ENCODE measurements around the gene SLC45A3.
"Not testable (repeated sequence)": the region's sequence is repeated elsewhere in the genome, so short reads cannot be mapped to it uniquely, and the experiment has no call there.

The SLC45A3 gene, protein sequence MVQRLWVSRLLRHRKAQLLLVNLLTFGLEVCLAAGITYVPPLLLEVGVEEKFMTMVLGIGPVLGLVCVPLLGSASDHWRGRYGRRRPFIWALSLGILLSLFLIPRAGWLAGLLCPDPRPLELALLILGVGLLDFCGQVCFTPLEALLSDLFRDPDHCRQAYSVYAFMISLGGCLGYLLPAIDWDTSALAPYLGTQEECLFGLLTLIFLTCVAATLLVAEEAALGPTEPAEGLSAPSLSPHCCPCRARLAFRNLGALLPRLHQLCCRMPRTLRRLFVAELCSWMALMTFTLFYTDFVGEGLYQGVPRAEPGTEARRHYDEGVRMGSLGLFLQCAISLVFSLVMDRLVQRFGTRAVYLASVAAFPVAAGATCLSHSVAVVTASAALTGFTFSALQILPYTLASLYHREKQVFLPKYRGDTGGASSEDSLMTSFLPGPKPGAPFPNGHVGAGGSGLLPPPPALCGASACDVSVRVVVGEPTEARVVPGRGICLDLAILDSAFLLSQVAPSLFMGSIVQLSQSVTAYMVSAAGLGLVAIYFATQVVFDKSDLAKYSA

DNA sequence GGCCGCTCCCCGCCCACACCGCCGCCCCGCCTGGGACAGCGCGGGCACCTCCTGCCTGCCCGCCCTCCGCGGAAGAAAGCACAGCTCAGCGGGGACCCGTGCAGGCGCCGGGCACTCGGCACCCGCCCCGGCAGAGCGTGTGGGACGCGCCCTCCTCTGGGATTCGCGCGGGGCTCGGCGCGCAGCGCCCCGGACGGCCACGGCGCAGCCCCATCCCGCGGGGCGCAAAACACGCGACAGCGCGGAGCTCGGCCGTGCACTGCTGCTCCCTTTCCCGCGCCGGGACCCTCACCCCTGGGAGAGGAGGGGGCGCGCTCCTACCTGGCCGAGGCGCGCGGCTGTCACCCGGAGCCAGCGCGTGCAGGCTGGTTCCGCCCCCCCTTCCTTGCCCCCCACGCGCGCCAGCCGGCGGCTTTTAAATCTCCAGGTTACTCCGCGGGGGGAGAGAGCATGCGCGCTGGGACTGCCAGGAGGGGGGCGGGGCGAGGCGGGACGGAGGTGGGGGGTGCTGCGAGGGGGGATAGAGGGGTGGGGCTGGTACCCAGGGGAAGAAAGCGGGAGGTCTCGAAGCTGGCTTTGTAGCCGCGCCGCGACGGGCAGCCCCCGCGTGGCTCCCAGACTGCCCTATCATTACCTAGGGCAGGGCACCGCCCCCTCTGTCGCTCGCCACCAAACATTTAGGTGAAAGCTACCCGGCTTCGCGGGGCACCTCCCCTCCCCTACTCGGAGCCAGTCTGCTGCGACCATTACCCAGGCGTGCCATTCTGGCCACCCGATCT, at the start of gene SLC45A3:
Gene SLC45A3, minus strand, starts transcription at position 437 of the 779 bp plus-strand sequence. CDS start 15,853 bp downstream, outside the sequence.
- no peak for DNase-seq

DNA sequence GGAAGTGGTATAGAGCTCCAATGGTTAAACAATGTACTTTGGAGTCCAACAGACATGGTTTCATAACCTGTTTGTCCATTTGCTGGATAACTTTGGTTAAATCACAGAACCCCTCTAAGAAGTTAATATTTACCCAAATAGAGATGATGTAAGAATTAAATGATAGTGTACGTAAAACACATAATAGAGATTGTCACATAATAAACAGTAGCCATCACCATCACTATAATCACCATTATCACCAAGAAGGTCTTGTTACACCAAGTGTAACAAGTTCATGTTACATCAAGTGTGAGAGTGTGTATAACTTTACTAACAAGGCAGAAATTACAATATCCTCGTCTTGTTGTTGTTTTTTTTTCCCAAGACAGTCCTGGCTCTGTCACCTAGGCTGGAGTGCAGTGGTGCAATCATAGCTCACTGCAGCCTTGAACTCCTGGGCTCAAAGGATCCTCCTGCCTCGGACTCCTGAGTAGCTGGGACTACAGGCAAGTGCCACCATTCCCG, 46.4 kb upstream of the SLC45A3 start:
- no peak for DNase-seq

DNA sequence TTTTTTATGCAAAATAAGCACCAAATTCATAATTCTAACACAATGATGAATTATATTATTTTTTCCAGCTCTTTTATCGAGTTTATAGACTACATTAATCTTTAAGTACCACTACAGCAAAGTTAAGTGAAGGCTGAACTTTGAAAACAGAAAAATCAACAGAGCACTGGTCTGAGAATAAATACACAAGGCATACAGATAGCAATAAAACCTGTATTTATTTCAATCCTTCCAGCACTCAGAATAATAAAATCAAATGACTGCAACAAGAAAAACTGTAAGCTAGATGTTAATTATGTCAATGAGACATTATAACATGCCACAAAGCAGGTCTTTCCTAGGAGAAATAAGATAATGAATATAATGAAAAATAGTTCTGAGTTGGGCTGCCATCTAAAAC, 45.2 kb upstream of the SLC45A3 start:
- DNase-seq: no peak

DNA sequence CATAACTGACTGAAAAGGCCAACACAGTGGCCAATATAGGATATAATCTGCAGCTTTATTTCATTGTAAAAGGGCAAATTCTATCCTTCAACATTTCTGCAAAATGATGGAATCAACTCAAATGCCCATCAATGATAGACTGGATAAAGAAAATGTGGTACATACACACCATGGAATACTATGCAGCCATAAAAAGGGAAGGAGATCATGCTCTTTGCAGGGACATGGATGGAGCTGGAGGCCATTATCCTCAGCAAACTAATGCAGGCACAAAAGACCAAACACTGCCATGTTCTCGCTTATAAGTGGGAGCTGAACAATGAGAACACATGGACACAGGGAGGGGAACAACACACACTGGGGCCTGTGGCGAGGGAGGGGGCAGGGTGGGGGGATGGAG, 40.4 kb upstream of the SLC45A3 start:
- DNase-seq: not testable (repeated sequence)

DNA sequence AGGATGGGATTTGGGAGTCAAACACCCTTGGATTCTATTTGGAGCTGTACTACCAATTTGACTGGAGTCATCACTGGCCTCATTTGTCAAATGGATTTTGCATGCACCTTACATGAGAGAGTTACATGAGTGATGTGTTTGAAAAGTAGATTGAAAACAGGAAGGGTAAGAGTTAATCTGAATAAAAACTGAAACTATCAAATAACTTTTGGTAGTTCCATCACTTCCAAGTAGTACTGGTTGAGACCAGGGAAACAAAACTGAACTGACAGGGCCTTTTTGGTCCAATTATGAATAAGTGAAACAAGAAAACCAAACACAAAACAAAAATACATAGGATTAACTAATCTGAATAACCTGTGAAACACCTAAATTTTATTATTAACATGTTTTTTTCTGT, 39.5 kb upstream of the SLC45A3 start:
- no peak for DNase-seq

DNA sequence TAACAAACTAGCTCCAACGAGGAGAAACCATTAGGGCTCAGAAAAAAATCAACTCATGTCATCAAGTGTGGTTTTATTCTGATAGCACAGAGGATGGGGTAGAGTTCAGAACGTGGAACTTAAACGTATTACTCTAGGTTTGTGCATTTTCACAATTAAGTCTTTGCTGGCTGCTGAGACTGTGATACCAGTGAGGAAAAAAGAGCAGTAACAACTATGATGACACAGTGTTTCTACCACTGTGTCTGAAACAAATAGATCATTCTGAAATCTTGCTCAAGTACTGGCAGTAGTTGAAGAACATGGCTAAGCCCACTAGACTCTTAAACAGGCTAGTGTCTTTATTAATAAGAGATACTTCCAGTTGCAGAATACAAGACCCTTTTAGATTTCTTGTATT, 38.7 kb upstream of the SLC45A3 start:
- DNase-seq: no peak

DNA sequence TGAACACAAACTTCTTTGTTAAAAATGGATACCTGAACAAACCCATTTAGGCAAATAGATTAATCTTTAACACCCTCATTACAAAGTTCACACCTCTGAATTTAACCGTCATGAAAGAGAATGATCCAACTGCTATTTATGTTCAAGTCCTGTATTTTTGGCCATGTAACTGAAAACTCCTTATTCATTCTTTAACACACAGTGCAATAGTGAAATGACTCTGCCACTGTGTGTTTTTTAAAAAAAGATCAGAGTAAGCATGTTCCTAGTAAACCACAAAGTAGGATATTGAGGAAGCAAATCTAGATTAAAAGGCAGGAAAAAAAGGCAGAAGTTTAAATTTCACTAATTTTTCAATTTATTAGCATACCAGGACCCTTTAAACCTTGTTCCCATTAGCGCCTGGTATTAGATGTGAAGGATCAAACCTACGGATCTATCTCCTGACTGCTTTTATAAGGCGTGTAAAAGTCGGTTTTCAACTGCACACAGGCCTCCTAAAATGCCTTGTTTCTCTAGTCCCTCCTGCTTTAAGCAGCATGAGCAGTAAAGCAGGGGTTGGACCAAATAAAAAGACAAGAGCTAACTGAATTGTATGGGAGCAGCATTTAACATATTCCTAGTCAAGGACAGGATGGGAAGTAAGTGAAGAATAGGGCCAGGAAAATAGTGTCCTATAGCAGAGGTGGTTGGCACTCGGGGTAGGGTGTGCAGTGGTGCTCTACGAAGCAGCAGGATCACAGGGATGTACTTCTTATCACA, 36.2 kb upstream of the SLC45A3 start:
- DNase-seq: no peak

DNA sequence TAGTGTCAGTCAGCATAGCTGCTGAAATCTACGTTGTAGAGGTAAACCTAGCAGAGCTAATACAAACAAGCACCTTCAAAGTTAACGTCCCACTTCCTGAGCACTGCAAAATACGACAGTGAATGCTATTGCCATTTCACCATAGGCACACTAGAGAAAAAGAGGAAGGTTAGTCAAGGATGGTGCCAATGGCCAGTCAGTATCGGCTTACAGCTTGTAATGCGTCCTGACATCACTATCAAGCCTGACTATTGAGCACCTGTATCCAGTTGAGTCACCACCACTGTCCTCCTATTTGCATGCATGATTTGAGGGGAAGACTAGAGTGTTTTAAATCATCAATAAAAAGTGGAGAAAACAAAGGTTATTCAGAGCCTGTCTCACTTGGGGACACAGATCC, 35.3 kb upstream of the SLC45A3 start:
- no peak for DNase-seq

DNA sequence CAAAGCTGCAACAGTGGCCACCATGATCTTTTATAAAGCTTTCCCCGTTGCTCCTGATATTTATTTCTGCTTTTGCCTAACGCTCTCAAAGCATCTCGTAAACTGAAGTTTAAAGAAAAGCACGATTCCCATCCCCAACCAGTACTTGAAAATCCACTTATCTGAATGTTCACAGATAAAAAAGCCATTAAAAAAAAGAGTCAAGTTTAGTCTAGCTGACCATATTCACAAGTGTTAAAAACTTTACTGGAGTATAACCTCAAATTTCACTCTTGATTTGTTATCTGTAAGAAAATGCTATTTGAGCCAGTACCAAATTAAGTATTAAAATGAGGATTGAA, 34.6 kb upstream of the SLC45A3 start:
- DNase-seq: no peak

DNA sequence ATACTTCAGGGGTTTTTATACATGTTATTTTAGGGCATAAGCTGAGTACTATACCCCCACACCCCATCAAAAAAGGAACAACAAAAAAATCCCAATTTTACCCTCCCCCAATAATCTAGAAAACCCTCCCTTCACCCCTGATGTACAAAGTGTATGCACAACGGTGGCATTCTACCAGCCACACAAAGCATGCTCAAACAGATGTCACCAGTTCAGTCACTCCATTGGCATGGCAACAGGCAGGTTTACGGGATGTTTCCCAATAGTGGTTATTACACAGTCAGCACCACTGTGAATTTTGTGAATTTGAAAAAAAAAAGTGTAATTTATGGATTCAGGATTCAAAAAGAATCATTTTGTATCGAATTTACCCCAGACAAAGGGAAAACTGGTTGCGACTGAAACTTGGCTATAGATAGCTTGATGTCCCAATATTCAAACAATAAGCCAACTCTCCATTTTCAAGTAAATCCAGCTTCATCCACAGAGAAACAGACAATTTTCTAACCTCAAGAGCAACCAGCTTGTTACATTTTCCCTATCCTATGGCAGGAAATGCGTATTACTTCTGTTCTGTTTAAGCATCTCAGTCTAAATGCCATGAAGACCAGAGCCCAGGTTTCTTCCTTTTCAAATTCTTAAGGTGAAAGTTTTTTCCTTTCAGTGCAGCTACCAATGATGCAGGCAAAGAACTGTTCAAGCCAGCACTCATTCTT, 34.0 kb upstream of the SLC45A3 start:
- DNase-seq: no peak

DNA sequence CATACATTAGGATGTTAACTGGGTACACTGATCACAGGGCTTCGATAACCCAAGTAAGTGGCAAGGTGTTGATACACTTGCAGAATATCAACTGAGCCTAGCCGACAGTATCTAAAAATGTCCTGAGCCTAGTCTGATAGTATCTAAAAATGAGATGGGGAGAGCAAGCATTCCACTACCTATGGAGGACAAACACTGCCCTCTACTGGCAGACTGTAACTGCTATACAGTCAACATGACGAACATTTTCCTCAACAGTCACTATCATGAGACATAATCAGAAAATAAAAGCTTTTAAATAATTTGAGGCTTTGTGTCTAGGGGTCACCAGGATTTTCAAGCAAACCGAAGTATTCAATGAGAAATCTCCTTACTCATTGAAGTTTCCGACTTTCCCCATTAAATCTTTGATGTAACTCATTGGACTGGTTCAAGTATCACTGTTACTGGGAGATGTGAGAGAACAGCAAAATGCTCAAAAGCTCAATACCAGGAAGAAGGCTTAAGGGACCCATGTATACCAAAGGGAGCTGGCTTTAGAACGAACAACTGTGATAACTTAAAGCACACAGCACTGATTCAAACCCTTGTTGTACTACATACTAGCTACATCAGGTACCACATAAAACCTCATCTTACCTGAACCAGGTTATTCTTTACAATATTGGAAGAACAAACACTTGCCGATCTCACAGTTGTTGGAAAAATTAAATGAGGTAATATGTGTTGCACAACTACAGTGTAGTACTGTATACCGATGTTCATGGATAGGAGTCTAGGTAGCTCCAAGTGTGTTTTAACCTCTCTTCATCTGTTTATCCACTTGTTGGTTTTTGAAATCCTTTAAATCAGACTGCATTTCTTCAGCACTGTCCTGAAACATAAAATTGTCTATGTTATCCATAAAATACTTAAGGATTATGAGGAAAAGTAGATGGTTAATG, 31.1 kb upstream of the SLC45A3 start:
- no peak for DNase-seq

DNA sequence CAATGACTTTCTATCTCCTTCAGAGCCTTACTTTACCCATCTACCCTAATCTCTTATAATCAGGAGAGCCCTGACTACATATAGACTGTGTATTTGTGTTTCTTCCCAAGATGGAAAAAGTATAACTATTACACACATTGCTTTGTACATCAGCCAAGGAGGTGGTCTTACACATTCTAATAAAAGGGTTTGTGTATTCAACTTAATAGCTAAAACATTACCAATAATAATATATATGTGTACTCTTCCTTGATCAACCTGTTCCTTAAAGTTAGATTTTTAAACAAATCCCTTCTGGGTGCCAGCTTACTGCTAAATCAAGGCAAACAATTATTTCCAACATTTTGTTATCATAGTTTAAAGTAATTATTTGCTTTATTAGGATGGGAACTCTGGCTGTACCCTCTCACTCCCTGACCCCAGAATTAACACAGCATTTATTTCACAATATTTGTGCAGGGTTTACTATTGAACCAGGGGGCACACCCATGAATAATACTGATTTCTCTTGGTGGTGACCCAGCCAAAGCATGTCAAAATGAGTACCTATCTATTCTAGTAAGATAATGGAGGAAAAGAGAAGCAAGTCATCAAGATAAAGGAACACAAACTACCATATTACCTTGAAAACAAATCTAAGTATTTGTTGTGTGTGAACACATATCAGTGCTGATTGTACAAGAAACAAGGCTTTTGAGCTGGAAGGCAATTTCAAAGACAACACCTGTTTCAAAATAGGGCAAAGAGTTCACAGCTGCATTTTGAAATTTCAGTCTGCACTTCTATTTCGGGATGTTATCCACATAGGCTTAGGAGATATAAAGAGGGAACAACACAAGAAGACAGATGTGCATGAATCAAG, 30.1 kb upstream of the SLC45A3 start:
- no peak for DNase-seq

DNA sequence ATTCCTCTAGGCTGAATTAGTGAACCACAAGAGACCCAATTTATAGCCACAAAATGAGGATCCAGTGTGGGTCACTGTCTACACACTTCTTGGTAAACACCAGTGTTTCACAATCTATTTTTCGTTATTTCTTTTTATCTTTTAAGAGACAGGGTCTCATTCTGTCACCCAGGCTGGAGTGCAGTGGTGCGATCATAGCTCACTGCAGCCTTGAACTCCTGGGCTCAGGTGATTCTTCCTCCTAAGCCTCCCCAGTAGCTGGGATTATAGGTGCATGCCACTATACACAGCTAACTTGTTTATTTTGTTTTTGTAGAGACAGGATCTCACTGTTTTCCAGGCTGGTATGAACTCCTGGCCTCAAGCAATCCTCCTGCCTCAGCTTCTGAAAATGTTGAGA, 29.3 kb upstream of the SLC45A3 start:
- no peak for DNase-seq

DNA sequence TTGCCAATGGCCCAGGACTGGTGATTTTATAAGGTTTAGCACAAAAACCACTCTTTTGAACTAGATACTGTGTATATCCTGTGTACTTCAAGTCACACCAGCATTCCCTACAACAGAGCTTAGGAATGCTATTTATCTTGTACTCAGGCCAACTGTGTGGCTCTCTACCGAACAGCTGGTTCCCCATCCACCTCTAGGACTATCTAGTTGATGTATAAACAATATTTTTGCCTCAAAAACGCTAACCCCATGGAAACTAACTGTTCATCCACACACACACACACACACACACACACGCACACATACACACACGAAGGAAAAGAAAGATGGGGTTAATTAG, 28.7 kb upstream of the SLC45A3 start:
- DNase-seq: no peak

DNA sequence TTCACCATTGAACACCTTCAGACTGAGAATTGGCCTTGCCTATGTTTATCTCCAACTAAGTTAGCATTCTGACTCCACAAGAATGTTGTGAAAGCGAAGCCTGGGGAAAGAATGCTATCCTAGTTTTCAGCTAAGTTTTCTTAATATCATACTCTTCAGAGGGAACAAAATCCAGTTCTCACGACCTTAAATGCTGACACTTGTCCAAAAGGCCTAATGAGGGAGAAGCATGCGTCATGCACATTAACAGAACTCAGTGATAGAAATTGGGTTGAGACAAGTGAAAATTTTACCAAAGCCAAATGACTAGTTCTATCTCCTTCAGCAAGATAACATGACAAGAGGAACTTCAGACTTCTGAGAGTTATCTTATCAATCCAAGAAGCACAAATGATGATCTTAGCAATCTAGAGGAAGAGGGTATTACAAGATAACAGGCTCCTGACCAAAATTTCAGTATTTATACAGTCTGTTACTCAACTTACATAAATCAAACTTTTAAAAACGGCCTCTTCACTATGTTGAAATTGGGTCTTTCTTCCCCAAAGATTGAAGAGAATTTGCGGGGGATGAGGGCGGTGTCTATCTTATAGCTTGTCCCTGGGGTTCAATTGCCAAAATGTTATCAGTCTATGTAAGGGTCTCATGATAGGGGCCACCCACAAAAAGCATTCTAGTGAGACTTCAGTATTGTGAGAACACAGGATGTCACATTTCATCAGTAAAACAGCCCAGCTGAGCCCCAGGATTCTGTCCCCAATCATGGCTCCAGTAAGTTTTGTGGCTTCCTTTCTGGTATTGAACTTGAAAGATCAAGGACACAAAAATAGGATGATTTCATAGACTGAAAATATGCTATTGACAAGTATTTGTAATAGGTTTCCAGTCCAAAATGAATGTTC, 26.5 kb upstream of the SLC45A3 start:
- DNase-seq: no peak

DNA sequence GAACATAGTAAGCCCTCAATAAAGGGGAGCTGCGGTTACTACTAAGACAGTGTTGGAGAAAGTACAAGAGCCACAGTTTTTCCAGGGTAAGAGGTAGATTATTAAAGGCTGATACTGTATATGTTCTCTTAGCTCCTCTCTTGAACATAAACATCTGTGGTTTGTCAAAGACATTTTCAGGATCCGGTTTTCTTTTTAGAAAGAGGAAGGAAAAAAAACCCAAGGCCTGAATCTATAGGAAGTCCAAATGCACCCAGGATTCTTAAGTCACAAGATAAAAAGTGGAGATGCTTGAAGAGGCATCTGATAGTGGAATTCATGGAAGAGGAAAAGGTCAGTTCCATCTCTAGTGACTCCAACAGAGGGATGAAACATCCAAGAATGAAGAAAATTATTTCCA, 24.6 kb upstream of the SLC45A3 start:
- no peak for DNase-seq

DNA sequence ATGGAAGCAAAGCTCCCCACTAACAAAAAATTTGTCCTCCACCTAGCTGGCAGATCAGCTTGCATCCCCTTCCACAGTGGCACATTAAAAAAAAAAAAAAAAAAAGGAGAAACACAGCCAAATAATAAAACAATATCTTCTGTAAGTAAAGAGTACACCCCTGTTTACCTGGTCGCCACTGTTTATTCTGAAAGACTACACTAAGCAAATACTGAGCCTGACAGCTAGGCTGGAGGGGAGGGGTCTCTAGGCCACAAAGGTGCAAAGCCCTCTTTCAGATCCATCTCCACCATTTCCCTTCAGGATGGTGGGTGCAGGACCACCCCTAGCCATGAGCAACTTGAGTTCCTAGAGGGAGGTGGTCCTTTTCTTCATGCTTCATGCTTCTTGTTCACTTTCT, 22.8 kb upstream of the SLC45A3 start:
- DNase-seq: no peak

DNA sequence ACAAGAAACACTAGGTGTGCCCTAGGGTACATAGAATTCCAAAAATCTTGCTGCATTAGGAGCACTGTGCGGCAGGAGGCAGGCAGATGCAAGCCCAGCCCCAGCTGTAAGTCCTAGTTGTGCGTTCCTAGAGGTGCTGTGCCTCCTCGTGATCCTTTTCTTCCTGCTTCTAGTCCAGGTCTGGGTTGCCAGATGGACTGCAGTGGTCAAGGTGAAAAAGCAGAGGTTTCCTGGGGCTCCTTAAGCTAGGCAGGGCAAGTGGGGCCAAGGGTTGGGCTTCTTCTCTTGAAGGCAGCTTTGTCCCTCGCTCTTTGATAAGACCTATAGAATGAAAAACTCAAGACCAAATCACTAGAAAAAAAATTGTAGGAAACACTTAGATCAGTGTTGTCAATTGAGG, 21.6 kb upstream of the SLC45A3 start:
- no peak for DNase-seq

DNA sequence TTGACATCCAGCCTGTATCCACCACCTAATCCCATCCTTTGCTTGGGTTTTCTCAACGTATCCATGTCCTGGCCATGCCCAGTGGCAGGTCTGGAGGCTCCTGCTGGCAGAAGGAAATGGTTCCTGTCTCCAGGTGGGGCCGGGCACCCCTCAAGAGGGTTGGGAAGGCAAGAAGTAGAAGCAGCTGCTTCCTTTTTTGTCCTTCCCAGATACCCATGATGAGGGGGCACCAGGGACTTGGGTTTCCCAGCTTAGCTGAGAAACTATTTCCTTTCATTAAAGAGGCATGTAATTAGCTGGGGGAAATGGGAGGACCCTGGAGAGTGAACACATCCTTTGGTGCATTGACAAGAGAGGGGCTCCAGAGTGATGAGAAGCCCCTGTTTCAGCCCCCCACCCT, 21.1 kb upstream of the SLC45A3 start:
- DNase-seq: no peak
